Measurements from ENCODE around the gene TRAPPC3.

TRAPPC3 gene

DNA sequence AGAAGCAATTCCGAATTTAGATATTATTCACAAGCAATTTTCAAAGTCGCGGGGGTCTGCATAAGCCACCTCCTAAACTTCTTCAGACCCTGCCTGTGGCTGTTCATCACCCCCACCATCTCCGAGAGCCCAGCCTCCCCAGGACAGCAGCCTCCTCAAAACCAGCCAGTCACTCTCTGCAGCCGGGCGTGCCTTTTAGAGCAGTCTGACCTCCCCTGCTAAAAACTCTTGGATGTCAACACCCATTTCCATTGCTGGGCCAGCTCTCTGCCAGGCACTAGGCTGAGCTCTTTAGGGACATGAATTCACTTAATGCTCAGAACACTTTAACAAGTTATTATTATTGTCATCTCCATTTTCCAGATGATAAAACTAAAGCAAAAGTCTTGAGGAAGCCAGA is 48.9 kb downstream of the TRAPPC3 start:
- DNase-seq (ENCODE audit: low read depth, low spot score), result no peak

DNA sequence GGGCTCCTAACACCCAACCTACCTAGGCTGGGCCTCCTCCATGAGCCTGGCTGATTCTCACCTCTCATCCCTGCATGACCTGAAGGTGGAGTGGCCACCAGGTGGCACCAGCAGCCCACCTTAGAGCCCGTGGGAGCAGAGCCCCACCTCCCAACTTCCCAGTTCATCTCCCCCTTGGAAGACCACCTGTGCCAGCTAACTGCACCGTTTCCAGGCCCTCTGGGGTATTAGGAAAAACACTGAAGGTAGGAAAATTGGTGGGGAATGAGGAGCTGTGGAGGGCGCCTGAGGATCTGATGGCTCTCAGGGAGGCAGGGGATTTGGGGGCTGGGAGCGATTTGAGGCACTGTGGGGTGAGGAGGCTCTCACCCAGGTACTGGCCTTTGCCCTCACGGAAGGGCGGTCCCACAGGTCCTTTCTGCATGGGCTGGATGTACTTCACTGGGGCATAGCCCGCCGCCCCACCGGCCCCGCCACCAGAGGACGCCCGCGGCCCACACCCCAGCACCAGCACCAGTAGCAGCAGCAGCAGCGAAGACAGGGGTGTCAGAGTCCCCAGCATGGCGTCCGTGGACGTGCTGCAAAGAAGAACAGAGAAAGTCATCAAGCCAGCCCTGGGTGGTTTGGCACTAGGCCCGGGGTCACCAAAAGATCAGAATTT is 49.5 kb downstream of the TRAPPC3 start:
- DNase-seq (ENCODE audit: low read depth, low spot score), result peak; percentile 90

DNA sequence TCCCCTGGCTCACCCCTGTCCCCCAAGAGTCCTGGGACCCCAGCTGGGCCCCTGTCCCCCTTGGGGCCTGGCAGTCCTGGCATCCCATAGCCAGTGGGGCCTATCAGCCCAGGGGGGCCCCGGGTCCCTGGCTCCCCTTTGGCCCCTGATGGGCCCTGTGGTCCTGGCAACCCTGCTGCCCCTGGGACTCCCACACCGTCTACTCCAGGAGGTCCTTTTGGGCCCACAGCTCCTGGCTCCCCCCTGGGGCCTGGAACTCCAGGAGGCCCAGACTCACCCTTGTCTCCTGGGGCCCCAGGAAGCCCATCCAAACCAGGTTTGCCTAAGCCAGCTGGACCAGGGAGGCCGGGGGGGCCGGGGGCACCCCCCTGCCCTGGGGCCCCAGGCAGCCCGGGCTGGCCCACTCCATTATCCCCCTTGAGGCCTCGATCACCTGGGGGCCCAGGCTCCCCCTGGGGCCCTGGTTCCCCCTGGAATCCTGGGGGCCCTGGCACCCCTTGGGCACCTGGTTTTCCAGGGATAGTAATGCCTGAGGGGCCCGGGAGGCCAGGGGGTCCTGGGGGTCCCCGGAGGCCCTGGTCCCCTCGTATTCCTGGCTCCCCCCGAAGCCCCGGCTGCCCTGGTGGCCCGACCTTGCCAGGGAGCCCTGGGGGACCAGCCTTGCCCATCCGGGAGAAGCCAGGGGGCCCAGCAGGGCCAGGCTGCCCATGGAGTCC is 50.5 kb downstream of the TRAPPC3 start:
- DNase-seq (ENCODE audit: low read depth, low spot score), result no peak

DNA sequence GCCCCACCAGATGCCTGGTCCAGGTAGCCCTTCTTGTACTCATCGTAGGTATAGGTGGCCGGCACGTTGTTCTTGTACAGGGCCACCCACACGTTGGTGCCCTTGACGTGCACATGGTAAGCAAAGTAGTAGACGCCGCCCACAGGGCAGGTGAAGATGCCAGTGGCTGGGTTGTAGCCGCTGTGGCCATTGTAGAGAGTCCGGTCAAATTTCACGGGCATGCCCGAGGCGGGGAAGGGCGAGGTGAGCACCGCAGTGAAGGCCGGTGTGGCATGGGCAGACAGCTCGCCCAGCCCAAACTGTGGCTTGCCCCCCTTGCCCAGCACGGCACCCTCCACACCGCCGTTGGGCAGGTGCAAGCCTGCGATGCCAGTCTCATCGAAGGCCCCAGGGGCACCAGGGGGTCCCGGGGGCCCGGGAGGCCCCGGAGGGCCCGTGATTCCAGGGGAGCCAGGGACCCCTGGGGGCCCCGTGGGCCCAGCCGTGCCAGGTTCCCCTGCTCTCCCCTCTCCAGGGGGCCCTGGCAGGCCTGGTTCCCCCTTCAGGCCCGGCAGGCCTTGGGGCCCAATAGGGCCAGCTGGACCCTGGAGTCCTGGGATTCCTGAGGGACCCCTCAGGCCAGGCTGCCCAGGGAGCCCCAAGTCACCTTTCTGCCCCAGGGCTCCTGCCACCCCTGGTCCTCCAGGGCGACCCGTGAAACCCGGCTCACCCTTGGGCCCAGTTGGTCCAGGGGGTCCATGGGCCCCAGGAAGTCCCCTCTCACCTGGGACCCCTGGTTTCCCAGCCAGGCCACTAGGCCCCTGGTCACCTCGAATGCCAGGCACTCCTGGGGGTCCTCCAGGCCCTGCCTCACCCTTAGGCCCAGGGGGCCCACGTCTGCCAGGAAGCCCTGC is 51.3 kb downstream of the TRAPPC3 start:
- no peak for DNase-seq (ENCODE audit: low read depth, low spot score)

DNA sequence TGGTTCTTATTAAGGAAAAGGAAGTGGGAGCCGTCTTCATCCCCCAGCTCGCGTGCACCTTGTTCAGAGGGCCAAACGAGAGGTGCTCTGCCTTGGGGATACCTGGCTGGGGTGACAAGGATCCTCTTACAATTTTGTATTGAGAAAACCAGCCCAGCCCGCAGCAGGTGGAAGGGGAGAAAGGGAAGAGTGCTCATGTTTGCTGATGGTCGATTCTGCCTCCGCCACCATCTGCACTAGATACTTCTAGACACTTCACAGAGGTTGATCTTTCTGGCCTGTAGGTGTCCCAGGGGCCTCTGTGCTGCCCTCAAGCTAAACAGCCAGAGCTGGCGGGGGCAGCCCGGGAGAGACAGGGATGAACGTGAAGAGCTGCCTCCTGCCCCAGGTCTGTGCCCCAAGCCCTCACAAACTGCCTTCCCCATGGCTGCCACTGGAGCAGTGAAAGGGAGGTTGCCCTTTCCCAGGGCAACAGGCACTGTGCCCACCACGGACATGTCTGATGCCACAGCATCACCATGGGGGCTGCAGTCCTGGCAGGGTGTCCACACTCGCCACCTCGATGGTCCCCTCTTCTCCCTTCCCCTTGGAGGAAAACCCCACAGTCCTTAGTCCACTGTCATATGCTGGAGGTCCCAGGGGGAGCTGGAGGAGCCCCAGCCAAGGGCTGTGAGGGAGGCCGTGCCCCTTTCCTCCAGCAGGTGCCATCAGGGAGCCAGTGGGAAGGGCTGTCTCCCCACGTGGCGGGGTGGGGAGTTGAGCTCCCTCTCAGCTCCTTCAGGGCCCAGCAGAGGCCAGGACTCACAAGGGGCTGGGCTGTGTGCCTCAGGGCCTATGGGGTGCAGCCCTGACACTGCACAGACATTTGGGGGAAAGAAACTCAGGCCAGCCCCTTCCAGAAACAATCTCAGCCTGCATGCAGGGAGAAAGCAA is 52.5 kb downstream of the TRAPPC3 start:
- DNase-seq (ENCODE audit: low read depth, low spot score), result peak; percentile 45

DNA sequence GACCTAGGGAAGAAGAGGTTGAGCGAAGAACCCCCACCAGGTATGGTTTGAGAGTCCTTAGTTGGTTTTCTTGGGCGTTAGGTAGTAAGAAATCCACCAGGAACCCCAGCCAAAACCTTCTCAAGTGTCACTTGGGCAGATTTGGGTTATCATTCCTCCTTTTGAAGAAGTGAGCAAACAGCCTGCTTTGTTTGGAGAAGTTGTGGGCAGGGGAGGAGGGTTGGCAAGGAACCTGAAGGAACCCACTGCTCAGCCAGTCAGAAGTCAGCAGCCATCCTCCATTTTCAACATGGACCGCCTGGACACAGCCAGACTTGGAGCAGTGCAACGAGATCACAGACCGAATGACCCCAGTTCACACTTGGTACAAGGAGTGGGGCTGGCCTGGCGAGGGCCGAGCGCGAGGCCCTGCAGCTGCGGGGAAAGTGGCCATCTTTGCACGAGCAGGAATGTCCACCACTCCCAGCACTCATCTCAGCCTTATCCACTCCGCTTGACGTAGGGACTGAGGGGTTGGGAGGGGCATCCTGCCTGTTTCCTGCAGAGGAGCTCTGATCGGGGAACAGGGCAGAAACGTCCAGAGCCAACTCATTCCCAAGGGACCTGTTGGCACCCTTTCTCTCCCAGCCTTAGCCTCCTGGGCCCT is 53.4 kb downstream of the TRAPPC3 start:
- DNase-seq (ENCODE audit: low read depth, low spot score), result no peak

DNA sequence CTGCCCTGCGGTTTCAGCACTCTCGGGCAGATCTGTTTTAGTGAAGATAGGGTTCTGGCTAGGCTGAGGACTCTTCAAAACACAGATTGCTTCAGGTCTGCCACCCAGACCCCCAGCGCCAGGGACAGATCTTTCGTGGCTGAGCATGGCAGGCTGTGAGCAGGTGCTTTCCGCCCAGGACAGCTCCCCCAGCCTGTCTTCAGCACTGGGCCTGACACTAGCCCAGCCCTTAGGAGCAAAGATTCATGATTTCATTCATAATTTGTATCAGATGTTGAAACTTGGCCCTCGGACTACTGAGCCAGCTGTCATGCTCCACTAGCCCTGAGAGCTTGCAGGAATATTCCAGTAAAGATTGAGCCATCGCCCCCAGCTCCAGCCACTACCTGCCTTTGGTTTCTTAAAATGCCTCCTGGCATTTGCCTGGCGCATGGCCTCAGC is 54.6 kb downstream of the TRAPPC3 start:
- DNase-seq (ENCODE audit: low read depth, low spot score), result no peak

DNA sequence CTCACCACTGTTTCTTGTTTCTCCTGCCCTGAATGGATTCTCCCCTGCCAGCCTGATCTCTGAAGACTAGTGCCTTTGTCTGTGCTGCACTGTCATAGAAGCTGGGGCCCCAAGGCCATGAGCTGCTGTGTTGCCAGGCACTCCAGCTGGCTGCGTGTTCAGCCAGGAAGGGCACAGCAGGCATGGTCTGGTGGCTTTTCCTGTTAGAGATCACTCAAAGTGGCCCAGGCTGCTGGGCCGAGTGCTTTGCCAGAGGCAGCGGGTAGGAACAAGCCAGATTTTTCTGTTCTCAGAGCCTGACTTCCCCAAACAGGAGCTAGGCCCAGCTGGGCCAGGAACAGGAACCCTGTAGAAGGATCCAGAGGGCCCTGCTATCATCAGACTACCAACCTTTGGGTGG is 55.4 kb downstream of the TRAPPC3 start:
- no peak for DNase-seq (ENCODE audit: low read depth, low spot score)

DNA sequence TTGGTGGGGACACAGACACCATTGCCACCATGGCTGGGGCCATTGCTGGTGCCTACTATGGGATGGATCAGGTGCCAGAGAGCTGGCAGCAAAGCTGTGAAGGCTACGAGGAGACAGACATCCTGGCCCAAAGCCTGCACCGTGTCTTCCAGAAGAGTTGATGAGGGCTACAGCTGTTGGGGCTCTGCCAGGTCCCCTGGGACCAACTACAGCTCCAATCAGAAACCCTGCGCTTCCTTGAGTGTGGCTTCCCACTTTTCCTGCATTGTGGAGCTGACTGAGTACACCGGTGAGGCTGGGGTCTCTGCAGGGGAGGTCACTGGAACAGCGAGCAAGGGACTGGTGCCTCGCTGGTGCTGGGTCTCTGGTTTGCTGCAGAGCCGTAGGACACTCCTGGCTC is 56.1 kb downstream of the TRAPPC3 start:
- no peak for DNase-seq (ENCODE audit: low read depth, low spot score)

DNA sequence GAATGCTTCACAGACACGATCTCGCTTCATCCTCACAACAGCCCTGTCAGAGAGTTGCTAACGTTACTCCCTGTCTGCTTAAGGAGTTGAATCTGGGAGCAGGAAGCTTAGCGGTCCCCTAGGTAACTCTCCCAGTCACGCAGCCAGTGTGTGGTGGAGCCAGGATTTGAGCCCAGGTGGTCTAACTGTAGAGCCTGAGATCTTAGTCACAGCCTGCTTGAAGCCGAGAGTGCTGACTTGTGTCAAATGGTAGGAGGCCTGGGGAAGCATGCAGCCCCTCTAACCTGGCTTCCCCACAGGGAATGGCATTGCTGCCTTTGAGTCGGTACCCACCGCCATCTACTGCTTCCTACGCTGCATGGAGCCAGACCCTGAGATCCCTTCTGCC is 56.5 kb downstream of the TRAPPC3 start:
- no peak for DNase-seq (ENCODE audit: low read depth, low spot score)

DNA sequence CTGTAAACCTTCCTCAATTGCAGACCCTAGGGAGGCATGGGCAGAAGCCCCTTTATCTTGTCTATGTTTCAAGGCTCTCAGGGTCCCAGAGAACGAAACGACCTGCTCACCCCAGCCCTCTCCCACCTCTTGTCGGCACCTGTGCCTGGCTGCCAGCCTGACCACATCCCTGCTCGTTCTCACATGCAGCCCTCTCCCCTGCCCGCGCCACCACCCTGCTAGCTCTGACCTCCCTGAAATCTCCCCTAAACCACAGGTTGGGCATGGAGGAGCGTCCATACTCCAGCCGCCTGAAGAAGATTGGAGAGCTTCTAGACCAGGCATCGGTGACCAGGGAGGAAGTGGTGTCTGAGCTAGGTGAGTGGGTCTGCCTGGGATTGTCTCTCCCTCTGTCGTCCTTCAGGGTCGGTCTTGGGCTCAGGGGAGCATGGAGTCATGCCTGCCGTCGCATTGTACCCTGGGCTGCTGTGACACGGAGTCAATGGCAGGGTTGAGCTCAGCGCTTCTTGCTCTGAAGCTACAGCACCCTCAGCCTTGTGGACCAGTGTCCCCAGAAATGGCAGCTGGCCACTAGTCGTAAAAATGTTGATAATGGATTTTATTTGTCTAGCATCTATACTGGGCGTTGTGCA is 57.0 kb downstream of the TRAPPC3 start:
- DNase-seq (ENCODE audit: low read depth, low spot score), result no peak

DNA sequence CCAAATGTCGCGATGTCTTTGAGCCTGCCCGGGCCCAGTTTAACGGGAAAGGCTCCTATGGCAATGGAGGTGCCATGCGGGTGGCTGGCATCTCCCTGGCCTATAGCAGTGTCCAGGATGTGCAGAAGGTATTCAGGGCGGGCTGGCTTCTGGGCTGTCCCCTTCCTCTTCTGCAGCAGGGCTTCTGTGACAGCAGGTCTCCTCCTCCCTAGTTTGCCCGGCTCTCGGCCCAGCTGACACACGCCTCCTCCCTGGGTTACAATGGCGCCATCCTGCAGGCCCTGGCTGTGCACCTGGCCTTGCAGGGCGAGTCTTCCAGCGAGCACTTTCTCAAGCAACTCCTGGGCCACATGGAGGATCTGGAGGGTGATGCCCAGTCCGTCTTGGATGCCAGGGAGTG is 57.6 kb downstream of the TRAPPC3 start:
- no peak for DNase-seq (ENCODE audit: low read depth, low spot score)

DNA sequence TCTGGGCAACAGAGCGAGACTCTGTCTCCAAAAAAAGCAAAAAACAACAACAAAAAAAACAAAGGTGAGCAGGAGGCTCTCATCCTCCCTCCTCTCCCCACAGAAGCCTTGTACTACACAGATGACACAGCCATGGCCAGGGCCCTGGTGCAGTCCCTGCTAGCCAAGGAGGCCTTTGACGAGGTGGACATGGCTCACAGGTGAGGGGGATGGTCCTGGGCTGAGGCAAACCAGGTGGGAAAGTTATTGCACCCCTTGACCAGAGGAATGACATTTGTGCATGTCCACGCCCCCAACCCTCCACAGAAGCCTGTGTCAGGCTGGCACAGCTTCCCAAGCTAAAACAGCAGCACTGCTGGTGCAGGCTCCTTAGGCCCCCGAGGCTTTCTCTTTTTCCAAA is 58.1 kb downstream of the TRAPPC3 start:
- no peak for DNase-seq (ENCODE audit: low read depth, low spot score)

DNA sequence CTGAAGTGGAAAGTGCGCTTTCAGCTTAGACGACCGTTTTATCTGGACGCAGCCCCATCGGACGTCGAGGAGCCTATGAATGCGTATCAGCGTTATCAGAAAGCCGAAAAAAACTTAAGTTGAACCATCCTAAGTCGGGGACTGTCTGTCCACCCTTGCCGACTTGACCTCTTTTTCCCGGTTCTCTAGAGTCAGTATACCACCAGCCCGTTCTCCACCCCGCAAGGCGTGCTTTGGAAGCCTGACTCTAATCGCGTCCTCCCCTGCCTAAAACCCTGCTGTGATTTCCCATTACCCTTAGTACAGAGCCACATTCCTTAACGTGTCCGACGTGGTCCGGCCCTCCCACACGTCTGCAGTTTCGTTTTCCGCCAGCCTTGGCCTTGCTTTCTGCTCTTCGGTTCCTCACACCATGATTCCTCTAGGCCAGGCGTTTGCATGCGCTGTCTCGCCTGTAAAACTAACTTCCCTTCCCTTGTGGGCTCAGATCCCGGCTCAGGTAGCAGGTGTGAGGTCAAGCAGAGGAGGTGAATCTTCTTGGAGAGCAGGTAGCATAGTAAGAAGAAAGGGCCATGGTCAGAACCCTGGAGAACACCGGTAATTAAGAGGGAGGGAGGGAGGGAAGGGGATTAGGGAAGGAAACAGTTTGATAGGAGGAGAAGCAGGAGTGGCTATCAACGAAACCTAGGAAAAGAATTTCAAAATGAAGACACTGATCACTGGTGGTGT is 59.7 kb downstream of the TRAPPC3 start:
- DNase-seq (ENCODE audit: low read depth, low spot score), result peak; percentile 72

DNA sequence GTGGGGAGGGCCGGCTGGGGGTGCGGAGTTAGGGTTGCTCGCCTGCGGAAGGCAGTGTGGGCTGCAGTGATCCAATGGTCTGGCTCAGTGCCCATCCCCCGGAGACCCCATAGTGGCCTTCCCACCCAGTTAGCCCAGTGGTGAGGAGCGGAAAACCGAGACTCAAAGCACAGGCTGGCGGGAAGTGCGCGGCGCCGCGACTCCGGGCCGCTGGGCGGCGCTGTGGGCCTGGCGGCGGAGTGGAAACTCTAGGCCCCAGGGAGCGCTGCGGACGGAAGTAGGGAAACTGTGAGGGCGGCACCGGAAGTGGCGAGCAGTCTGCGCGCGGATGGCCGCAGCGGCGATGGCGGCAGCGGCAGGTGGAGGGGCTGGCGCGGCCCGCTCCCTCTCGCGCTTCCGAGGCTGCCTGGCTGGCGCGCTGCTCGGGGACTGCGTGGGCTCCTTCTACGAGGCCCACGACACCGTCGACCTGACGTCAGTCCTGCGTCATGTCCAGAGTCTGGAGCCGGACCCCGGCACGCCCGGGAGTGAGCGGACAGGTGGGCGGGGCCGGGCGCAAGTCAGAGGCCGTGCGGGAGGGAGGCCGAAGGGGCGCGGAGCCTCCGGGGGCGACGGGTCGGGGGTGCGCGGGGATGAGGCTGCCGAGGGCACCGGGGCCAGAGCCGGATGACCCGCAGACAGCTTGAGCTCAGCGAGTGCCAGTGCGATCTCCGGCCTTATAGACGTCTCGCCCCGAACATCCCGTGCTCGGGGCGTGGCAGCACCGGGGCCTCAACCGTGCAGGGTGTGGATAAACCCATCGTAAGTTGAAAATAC is 60.5 kb downstream of the TRAPPC3 start, which contains the start of gene ADPRS:
Gene ADPRS (plus strand): TSS at position 316 of the 816 bp plus-strand sequence. CDS start 13 bp downstream, at position 329.
- DNase-seq (ENCODE audit: low read depth, low spot score), result peak; percentile 96

DNA sequence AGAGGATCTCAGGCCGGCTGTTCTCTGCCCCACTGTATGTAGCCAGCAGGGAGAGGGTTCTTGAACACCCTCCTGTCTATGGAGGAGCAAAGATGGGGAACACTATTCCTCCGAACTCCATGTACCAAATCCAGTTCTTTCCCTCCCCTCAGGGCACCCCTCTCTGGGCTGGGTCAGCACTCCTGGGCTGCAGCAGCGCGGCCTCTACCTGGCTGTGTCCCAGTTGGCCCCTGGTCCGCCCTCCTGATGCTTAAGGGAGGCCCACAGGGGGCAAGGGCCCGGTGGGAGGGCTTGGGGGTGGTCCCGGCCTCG is 61.1 kb downstream of the TRAPPC3 start:
- no peak for DNase-seq (ENCODE audit: low read depth, low spot score)

DNA sequence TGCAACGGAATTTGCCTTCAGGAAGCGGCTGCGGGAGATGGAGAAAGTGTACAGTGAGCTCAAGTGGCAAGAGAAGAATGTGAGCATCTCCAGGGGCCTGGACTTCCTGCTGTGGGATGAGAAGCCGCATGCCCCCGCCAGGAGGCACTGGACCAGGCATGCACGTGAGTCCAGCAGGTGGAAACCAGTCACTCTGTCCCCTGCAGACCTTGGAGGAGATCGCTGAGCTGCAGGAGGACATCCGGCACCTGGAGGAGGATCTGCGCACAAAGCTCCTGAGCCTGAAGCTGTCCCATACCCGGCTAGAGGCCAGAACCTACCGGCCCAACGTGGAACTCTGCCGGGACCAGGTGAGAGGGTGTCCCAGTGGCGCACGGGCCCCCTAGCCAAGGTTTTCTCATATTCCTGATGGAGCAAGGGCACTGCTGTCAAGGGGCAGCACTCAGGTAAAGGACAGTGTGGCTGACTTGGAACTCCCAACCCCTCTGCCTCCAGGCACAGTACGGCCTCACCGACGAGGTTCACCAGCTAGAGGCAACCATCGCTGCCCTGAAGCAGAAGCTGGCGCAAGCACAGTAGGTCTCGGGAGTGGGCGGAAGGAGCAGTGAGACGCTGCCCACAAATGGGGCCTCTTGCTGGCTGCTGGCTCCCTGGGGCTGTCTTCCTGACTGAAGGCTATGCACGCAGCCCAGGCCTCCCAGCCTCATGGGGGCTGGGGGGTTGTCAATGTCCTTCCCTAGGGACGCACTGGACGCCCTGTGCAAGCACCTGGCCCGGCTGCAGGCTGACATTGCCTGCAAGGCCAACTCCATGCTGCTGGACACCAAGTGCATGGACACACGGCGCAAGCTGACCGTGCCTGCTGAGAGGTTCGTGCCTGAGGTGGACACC is 61.8 kb downstream of the TRAPPC3 start:
- DNase-seq (ENCODE audit: low read depth, low spot score), result no peak

Measured in astrocyte of the hippocampus (primary cell).